A204.1 (cell line): ENCODE measurements around the gene CD6.
"Not testable (repeated sequence)": the region's sequence is repeated elsewhere in the genome, so short reads cannot be mapped to it uniquely, and the experiment has no call there.

ENCODE experiments used
- FAIRE-seq: peaks from 2 replicates; lab custom pipeline; 2012; peaks lifted over from hg19 to GRCh38; lab: Jason Lieb, UNC

CD6 gene

DNA sequence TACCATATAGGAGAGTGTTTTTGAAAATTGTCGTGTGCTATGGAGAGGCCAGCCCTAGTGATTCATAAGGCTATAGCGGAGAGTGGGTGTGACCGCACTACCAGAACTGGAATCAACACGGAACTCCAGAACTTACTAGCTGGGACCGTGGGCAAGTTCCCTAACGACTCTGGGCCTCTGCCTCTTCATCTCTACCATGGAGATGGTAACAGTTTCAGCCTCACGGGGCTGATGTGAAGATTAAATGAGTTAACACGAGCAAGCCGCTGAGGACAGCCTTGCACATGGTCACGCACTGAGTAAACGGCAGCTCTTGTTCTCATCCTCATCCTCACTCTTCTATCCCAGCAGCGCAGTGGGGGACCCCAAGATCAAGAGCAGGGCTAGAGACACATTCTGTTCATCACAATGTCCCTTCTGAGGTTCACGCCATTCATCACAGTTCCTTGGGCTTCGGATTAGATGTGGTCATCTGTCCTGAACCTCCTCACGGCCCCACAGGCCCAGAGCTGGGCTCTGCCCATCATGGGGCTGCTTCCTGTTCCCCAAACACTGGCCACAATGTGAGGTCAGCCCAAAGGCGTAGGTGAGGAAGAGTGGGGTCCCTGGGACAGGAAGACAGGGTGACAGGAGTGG, 83.6 kb downstream of the CD6 start:
- FAIRE-seq, result no peak

DNA sequence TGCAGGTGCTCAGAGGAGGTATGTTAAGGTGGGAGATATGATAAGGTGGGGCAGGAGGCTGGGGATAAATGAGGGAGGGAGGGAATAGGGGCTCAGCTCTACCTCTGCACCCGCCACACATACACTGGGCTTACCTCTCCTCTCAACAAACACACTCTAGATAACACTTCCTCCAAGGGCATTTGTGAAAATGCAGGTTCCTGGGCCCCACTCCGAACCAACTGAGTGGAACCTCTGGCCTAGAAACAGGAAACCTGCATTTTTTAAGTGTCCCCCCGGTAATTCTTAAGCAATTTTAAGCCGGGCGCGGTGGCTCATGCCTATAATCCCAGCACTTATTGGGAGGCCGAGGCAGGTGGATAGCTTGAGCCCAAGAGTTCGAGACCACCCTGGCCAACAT, 84.3 kb downstream of the CD6 start:
- FAIRE-seq, result no peak

DNA sequence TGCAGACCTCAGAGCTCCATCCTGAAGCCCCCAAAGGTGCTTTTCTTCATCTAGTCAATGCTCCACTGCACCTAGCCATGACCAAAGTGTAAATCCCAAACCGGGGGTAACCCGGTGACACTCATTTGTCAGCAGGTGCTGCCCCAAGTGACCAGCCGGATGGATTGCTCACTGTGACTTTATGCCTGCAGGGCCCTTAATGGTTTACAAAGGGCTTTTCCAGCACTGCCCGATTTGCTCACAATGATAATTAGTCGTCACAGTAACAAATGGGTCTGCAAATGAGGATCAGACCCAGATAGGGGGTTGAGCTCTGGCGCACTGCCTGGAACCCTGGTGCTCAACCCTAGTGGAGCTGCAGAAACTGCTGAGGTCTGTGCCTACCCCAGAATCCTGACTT, 85.1 kb downstream of the CD6 start:
- FAIRE-seq, result no peak

GRCh38 chr11:61056981-61057380, 85.5 kb downstream of the CD6 start:
- FAIRE-seq, result no peak

GRCh38 chr11:61057615-61058014, 86.1 kb downstream of the CD6 start:
- FAIRE-seq, result no peak

- no peak for FAIRE-seq
Observed at GRCh38 chr11:61058583-61059259, 87.2 kb downstream of the CD6 start.

DNA sequence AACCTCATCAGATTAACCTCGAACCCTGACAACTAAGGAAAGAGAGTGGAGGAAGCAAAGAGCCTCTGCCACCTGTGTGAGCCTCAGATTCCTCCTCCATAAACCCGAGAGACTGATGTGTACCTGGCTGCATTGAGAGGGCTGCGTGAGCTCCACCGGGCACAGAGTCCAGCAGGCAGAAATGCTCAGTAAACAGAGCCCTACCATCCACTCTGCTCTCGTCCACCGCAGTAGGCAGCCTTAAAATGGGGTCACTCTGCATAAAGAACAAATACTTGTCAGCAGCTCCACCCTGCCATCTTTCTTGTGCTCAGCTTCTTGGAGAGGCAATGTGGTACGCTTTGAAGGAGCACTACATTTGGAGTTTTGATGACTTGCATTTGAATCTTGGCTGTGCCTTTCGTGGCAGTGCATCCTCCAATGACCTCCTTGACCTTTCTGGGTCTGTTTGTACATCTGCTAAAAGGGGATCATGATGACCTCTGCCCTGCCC, 87.8 kb downstream of the CD6 start:
- FAIRE-seq, result no peak

DNA sequence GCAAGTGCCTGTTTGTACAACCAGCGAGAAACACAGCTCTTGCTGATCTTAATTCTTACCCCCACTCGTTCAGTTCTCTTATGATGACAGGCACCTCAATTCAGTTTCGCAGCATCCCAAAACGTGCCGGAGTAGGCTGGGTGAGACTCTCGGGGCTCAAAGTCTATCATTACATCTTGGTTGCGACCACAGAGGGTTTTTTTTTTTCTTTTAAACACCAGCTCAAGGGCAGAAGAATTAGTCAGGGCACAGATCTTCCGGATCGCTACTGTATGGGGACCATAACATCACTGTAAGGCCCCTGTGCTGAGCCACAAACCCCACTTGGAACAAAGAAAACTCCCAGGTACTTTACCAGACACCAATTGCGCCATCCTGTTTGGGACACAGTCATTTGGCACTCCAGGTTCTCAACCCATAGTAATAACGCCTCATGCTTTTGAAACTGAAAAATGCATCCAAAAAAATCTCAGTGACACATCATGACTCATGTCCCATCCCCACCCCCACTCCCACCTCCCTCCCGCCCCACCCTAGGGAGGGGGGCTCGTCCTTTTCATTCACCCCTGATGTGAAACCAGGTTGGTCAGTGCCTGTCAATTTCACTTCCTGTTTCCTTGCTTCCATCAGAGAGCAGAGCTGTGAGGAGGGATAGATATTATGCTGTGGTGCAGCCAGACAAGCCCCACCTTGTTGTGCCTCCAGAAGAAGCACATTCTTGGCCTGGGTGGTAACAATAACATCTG, 89.8 kb downstream of the CD6 start:
- no peak for FAIRE-seq

GRCh38 chr11:61062181-61062930, 90.9 kb downstream of the CD6 start:
- FAIRE-seq, result no peak

- FAIRE-seq, result not testable (repeated sequence)
Observed at GRCh38 chr11:61065236-61065635, 93.8 kb downstream of the CD6 start.

GRCh38 chr11:61065955-61066638, 94.6 kb downstream of the CD6 start:
- FAIRE-seq, result no peak

DNA sequence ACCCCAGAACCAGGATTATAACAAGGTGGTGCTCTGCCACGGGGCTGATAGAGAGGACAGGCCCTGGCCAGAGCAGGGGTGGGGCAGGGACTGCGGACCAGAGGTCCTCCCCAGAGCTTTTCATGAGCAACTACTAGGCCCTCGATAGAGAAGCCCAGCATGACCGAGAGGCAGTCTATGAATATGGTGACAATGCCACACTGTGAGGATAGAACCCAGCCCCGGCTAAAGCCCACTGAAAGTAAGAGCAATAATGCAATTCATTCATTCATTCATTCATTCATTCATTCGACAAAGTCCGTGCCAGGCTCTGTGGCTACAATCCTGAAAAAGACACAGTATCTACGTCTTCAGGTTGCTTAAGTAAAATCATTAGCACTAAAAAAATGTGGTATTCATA, 95.2 kb downstream of the CD6 start:
- no peak for FAIRE-seq

- FAIRE-seq, result no peak
Observed at GRCh38 chr11:61067782-61068446, 96.4 kb downstream of the CD6 start.

DNA sequence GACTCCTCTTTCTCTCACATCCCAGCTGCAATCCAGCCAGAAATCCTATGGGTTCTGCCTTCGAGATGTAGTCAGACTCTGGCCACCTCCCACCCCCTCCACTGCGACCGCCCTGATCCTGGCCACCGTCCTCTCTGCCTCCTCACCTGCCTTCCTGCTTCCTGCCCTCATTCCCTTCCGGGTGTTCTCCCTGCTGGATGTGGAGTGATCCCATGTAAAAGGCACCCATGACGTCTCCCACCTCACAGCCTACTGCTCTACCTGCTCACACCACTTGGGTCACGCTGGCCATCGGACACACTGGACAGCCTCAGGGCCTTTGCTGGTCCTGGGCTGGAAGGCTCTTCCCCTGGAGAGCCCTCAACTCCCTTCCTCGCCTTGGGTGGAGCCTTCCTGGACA, 97.1 kb downstream of the CD6 start:
- no peak for FAIRE-seq

- FAIRE-seq, result no peak
Observed at GRCh38 chr11:61069427-61069826, 97.9 kb downstream of the CD6 start.
